Prostate gland (tissue), 2 donors: ENCODE data around the gene RGS7. TPM values are rescaled to one million over a fixed set of nuclear protein-coding genes. Genes with fewer than 3 reads are reported as not detected.
"Not testable (repeated sequence)": the region's sequence is repeated elsewhere in the genome, so short reads cannot be mapped to it uniquely, and the experiment has no call there.

ENCODE experiments used
- DNase-seq: peaks from one replicate; pipeline ENCODE4 v3.0.0-alpha.2; 2019; ENCODE audit warnings: low spot score
- H3K27ac ChIP-seq, 2 donors: fragments of 200-600 bp; sonication (generic); 2 replicates each; pipeline ENCODE4 v1.5.1; 2017 to 2019
- H3K27me3 ChIP-seq: fragments of 200-600 bp; sonication (generic); replicated peaks from 2 replicates; pipeline ENCODE4 v1.5.1; 2019; ENCODE audit not compliant: insufficient read depth
- H3K36me3 ChIP-seq, 2 donors: fragments of 200-600 bp; sonication (generic); 1 replicate in 1 of 2; 2 replicates in 1 of 2; pipeline versions ENCODE4 v1.5.1 to v1.8.1; 2017 to 2019
- H3K4me1 ChIP-seq: fragments of 200-600 bp; sonication (generic); replicated peaks from 2 replicates; pipeline ENCODE4 v1.5.1; 2019
- H3K4me3 ChIP-seq, 2 donors: fragments of 200-600 bp; sonication (generic); 2 replicates each; pipeline ENCODE4 v1.5.1; 2017 to 2019
- H3K9me3 ChIP-seq: fragments of 200-600 bp; sonication (generic); 2 replicates; pipeline ENCODE4 v1.5.1; 2017
- CTCF ChIP-seq, 4 experiments: fragments of 200-600 bp in 2 of 4; fragments of 450-650 bp in 2 of 4; sonication (generic) in 2 of 4; IDR thresholded peaks; 1 replicate in 3 of 4; 2 replicates in 1 of 4; pipeline ENCODE4 v1.5.1; 2016 to 2019; ENCODE audit warnings: antibody characterized with exemption in 4 of 4, mild to moderate bottlenecking in 2 of 4, moderate library complexity in 2 of 4
- POLR2A ChIP-seq: fragments of 450-650 bp; IDR thresholded peaks from one replicate; pipeline ENCODE4 v1.6.1; 2016; ENCODE audit warnings: antibody characterized with exemption, mild to moderate bottlenecking
- POLR2AphosphoS5 ChIP-seq: sonication (generic); formaldehyde crosslinking; IDR thresholded peaks from one replicate; pipeline ENCODE4 v1.6.1; 2017; ENCODE audit warnings: antibody characterized with exemption
- WGBS: methylation state at CpG from one replicate; pipeline ENCODE4 v1.1.5; 2018; 5-methylcytosine and 5-hydroxymethylcytosine counted together
- intact Hi-C: fragments of 100-400 bp; cut with DNase I; formaldehyde crosslinking; loops from one replicate; pipeline ENCODE4 v1.14.2; 2022
- total RNA-seq, 2 donors: library from RNA; depleted of rRNA; stranded (reverse); fragments of >200 nt; gene quantifications; one replicate each; pipeline ENCODE4 v1.1.0, GENCODE V29; 2016

Gene RGS7
- total RNA-seq, 2 donors from 2014 or later, result 0.32 to 1.3 TPM

GRCh38 chr1:240783728-240784137, 573.3 kb downstream of the RGS7 start:
- H3K4me1 ChIP-seq, H3K36me3 ChIP-seq, intact Hi-C loops, H3K27me3 ChIP-seq, DNase-seq, H3K9me3 ChIP-seq, H3K4me3 ChIP-seq, H3K27ac ChIP-seq: not testable (repeated sequence)
- WGBS, result 36% methylated on average over 7 of the region's 7 CpGs
- peak; percentile 11 for TF ChIP-seq POLR2AphosphoS5

GRCh38 chr1:240776237-240776636, 580.8 kb downstream of the RGS7 start:
- 49% methylated on average over 2 of the region's 2 CpGs for WGBS
- H3K4me1 ChIP-seq, result no peaks in the 10 kb centered on the region
- H3K36me3 ChIP-seq, result no peaks in the 10 kb centered on the region
- no peak for DNase-seq
- no peaks in the 10 kb centered on the region for H3K9me3 ChIP-seq
- intact Hi-C loops, result no loop called here
- no peak for TF ChIP-seq CTCF (IDR thresholded peaks at IDR 0.05)
- TF ChIP-seq POLR2AphosphoS5, result no peak
- TF ChIP-seq POLR2A, result no peak
- H3K27me3 ChIP-seq, result no peaks in the 10 kb centered on the region
- H3K27ac ChIP-seq, result no peak overlapping the region
- no peak overlapping the region for H3K4me3 ChIP-seq

GRCh38 chr1:240772131-240772530, 584.9 kb downstream of the RGS7 start:
- DNase-seq, result no peak
- Histone ChIP-seq H3K4me3 (no peak overlapping the region), H3K27ac (no peak overlapping the region), H3K9me3 (no peaks in the 10 kb centered on the region), H3K27me3 (no peaks in the 10 kb centered on the region), H3K4me1 (no peaks in the 10 kb centered on the region), H3K36me3 (no peaks in the 10 kb centered on the region)
- no peak for TF ChIP-seq POLR2A
- no peak for TF ChIP-seq CTCF (IDR thresholded peaks at IDR 0.05)
- no peak for TF ChIP-seq POLR2AphosphoS5
- WGBS, result 88% methylated on average over 3 of the region's 3 CpGs
- intact Hi-C loops, result no loop called here

- intact Hi-C loops, result no loop called here
- H3K4me3 ChIP-seq, result no peak overlapping the region
- H3K27me3 ChIP-seq, result no peaks in the 10 kb centered on the region
- H3K27ac ChIP-seq, result no peak overlapping the region
- no peak for DNase-seq
- H3K36me3 ChIP-seq, result no peaks in the 10 kb centered on the region
- TF ChIP-seq POLR2A (no peak), CTCF (IDR thresholded peaks at IDR 0.05) (no peak), POLR2AphosphoS5 (no peak)
- H3K9me3 ChIP-seq, result no peaks in the 10 kb centered on the region
- WGBS, result 97% methylated on average over 16 of the region's 16 CpGs
- H3K4me1 ChIP-seq, result no peaks in the 10 kb centered on the region
Measured at GRCh38 chr1:240771450-240771849, 585.6 kb downstream of the RGS7 start.

- Histone ChIP-seq H3K36me3 (no peaks in the 10 kb centered on the region), H3K4me3 (no peak overlapping the region), H3K27ac (no peak overlapping the region), H3K9me3 (no peaks in the 10 kb centered on the region), H3K4me1 (no peaks in the 10 kb centered on the region), H3K27me3 (no peaks in the 10 kb centered on the region)
- 41% methylated on average over 4 of the region's 4 CpGs for WGBS
- intact Hi-C loops, result no loop called here
- no peak for TF ChIP-seq POLR2AphosphoS5
- TF ChIP-seq POLR2A, result no peak
- TF ChIP-seq CTCF (IDR thresholded peaks at IDR 0.05), result no peak
- no peak for DNase-seq
Measured at GRCh38 chr1:240768979-240769378, 588.0 kb downstream of the RGS7 start.
